LoVo (cell line): Measurements from ENCODE around the gene AAMP.
A peak's percentile ranks its signal among the peaks of the same experiment; 100 is the strongest.
"Not testable (repeated sequence)": the region's sequence is repeated elsewhere in the genome, so short reads cannot be mapped to it uniquely, and the experiment has no call there.

ENCODE experiments used
- DNase-seq: peaks from one replicate; pipeline ENCODE4 v3.0.0-alpha.2; 2016; ENCODE audit warnings: low spot score

The AAMP gene, protein sequence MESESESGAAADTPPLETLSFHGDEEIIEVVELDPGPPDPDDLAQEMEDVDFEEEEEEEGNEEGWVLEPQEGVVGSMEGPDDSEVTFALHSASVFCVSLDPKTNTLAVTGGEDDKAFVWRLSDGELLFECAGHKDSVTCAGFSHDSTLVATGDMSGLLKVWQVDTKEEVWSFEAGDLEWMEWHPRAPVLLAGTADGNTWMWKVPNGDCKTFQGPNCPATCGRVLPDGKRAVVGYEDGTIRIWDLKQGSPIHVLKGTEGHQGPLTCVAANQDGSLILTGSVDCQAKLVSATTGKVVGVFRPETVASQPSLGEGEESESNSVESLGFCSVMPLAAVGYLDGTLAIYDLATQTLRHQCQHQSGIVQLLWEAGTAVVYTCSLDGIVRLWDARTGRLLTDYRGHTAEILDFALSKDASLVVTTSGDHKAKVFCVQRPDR

DNA sequence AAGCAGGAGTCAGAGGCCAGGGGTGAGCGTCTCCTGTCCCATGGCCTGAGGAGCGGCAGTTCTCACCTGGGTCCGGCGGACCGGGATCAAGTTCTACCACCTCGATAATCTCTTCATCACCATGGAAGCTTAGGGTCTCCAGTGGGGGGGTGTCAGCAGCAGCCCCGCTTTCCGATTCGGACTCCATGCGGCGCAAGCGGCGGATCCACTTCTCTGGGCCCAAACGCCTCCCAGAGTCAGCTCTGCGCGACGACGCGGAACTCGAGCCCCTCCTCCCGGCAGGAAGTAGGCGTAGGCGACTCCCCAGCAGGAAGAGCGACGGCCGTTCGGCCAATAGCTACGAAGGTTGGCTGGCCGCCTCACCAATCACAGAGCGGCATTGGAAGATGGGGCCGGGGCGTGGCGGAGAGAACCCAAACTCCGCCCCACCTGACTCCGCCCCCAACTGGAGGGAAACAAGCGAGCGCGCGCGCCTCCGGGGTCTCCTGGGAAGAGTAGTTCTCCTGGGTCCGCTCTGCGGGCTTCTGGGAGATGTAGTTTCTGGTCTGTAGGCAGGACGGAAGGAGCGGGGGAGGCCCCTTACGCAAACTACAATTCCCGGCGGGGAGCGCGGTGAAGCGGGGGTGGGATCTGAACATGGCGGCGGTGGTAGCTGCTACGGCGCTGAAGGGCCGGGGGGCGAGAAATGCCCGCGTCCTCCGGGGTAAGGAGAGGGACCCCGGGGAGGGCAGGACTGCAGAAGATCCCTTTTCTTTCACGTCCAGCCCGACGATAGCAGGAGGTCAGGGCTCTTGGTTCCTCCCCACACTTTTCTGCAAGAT is at the start of gene AAMP, which contains the start of gene PNKD:
Gene AAMP, minus strand, starts transcription at position 238 of the 821 bp plus-strand sequence. Its CDS starts 51 bp downstream, at position 187.
Gene PNKD, plus strand, starts transcription at position 620 of the 821 bp plus-strand sequence. Its CDS starts 17 bp downstream, at position 637.
- peak; percentile 99 for DNase-seq

DNA sequence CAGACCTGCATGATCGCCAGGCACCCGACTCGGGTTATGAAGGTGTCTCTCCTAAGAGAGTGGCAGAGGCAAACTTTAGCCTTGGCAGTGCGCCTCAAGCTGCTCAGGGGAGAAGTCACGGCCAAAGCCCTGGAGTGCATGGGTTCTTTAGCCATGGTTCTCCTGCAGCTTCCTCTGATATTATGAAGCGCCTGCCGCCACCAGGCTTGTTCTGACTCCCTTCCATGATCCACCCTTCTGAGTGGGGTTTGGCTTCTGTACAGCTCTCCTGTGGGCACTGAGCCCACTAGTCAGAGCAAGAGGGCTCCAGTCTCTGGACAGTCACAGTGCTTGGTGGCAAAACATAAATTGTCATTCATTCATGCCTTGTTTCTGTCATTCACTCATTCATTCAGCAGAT is 48.3 kb upstream of the AAMP start:
- no peak for DNase-seq

DNA sequence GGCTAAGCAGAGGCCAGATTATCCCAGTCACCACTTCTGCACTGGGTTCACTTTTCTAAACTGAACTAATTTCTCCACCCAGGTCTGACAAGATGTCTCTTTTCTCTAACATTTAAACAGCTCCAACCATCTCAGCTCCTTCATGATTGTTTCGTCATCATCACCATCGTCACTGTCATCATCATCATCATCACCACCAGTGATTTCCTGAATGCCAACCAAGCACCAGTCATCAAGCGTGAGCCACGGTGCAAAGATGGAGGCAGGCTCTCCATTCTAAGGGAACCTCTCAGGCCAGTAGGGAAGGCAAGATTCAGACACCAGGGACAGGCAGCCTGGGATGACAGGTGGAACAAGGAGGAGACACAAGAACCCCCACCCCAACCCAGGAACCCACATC is 47.9 kb upstream of the AAMP start:
- DNase-seq, result no peak

DNA sequence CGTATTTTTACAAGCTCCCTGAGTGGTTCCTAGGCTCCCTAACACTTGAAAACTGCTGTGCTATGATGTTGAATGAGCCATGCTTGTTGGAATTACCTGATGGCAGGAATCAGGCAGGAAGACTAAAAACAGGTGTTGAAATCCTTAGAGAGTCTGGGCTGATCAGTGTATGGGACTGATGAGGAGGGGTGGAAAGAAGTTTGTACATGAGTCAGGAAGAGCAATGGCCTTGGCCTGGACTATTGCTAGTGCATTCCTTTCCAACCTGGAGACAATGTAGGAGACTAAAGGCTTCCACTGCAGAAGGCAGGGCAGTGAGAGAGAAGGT is 47.3 kb upstream of the AAMP start:
- DNase-seq, result no peak

DNA sequence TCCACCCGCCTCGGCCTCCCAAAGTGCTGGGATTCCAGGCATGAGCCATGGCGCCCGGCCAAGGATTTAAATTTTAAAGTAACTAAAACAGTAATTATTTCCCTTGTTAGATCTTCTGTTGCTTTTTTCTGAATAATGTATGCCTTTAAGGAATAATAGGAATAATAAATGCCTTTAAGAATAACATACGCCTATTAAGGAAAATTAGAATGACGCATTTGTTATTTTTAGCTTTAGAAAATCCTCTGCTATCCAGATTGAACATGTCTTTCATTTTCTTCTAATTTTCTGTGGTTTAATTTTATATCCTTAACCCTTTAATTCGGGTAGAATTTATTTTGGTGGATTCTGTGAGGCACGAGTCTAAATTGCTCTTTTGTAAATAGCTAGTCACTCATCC is 45.5 kb upstream of the AAMP start:
- no peak for DNase-seq

DNA sequence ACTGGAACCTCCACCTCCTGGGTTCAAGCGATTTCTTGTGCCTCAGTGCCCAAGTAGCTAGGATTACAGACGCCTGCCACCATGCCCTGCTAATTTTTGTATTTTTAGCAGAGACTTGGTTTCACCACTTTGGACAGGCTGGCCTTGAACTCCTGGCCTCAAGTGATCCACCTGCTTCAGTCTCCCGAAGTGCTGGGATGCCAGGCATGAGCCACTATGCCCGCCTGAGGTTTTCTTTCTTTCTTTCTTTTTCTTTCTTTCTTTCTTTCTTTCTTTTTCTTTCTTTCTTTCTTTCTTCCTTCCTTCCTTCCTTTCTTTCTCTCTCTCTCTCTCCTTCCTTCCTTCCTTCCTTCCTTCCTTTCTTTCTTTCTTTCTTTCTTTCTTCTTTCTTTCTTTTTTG is 44.8 kb upstream of the AAMP start:
- not testable (repeated sequence) for DNase-seq

DNA sequence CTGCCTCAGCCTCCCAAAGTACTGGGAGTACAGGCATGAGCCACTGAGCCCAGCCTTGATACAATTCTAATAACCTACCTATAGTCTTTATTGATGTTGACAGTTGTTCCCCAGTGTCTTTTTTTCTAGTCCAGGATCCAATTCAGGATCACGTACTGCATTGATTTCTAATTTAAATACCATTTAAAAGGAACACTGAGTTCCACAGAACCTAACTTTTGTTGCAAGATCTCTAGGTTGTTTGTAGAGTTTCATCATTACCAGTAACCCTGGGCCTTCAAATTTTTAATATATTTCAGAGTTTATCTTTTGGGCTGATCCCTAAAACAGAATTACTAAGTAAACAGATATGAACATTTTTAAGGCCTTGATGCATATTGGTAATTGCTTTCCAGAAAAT is 43.4 kb upstream of the AAMP start:
- no peak for DNase-seq

DNA sequence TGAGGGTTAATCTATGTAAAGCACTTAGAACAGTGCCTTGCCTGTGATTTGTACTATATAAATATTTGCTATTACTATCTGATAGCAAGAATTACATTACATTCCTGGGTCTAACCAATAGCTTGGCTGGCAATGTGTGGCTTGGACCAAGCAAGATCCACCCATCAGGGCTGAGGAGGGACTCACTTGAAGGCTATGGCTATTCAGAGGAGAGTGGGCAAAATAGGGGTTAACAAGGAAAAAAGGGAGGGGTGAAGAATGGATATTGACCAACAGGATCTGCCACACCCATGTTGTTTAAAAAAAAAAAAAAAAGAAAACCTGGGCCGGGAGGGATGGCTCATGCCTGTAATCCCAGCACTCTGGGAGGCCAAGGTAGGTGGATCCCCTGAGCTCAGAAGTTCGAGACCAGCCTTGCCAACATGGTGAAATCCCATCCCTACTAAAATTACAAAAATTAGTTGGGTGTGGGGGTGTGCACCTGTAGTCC is 42.4 kb upstream of the AAMP start:
- DNase-seq, result no peak

DNA sequence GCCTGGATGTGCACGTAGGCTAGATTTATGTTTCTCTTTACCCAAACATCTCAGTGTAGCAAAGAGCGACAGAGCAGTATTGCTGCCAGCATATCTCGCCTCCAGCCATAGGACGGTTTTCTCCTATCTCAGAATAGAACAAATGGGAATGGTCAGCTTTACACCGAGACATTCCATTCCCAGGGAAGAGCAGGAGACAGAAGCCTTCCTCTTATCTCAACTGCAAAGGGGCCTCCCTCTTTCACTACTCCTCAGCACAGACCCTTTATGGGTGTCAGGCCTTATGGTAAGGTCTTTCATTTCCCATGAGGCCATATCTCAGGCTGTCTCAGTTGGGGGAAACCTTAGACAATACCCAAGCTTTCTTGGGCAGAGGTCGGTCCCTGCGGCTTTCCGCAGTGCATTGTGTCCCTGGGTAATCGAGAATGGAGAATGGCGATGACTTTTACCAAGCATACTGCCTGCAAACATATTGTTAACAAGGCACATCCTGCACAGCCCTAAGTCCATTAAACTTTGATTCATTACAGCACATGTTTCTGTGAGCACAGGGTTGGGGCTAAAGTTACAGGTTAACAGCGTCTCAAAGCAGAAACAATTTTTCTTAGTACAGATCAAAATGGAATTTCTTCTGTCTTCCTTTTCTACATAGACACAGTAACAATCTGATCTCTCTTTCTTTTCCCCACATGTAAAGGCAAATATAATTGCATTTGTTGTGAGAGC is 41.8 kb upstream of the AAMP start:
- not testable (repeated sequence) for DNase-seq

DNA sequence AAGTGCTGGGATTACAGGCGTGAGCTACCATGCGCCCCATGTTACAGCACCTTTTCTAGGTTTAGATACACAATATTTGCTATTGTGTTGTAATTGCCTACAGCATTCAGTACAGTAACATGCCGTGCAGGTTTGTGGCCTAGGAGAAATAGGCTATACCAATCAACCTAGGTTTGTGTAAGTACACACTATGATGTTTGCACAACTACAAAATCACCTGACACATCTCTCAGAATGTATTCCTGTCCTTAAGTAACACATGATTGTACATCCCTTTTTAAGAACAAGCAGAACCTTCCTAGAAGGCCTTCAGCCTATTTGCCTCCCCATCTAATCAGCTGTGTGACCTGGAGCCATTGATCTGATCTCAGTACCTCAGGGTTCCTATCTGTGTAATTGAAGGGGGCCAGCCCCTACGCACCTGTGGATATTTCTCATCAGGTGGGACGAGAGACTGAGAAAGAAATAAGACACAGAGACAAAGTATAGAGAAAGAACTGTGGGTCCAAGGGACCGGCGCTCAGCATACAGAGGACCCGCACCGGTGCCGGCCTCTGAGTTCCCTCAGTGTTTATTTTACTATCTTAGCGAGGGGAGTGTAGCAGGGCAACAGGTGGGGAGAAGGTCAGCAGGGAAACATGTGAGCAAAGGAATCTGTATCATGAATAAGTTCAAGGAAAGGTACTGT is 41.1 kb upstream of the AAMP start:
- DNase-seq, result no peak

DNA sequence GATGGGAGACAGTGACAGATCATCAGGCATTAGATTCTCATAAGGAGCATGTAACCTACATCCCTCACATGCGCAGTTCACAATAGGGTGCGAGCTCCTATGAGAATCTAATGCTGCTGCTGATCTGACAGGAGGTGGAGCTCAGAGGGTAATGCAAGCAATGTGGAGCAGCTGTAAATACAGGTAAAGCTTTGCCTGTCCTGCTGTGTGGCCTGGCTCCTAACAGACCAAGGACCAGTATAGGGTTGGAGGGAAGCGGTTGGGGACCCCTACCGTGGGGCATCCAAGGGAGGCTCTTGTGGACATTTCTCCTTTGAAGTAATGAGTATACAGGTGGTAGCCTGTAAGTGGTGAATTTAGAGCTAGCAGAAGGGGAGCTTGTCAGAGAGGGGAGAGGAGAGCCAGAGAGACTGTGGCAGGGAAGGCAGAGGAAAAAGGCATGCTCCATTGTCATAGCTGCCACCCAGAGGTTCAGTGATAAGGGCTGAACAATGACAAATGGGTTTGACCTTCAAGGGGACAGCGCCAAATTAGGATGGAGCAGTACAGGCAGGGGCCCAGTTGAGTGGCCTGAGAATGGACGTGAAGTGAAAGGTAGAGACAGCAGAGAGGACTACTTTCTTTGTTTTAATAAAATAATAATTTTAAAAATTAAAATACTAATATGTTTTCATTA is 37.6 kb upstream of the AAMP start:
- DNase-seq, result no peak

DNA sequence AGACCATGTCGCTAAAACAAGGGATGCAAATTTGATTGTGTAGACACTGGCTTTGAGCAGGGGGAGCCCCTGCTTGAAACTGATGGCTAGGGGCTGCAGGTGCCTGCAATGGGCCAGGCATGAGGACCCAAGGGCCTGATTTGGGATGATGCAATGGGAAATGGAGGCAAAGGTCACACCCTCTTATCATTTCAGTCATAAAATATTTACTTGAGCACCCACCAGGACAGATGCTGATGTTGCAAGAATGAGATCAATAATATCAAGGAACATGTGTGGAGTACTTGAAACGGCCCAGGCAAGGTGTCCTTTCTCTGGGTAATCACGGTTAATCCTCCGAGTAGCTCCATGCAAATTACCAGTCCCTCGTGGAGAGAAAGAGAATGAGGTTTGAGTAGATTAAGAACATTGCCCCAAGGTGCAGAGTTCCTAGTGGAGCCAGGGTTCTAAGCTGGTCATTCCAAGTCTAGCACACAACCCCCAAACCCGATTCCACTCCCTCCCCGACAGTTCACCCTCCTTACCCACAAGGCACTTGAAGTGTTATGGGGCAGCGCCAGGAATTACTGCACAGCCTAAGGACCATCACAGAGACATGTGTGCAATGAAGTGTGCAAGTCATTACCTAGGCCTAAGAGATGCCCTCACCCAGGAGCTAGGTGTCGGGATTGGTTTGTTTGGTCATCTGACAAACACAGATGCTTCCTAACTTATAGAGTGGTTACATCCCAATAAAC is 36.4 kb upstream of the AAMP start:
- DNase-seq, result no peak

DNA sequence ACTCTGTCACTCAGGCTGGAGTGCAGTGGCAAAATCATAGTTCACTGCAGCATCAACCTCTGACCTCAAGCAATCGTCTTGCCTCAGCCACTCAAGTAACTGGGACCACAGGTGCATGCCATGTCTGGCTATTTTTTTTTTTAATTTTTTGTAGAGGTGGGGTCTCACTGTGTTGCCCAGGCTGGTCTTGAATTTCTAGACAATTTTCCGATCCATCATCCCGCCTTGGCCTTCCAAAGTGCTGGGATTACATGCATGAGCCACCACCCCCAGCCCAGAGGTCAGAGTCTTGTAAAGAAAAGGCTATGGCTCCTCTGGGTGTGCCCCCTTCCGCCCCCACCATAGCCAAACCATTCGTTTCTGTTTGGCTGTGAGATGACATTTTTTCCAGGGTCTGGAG is 35.4 kb upstream of the AAMP start:
- DNase-seq, result no peak

DNA sequence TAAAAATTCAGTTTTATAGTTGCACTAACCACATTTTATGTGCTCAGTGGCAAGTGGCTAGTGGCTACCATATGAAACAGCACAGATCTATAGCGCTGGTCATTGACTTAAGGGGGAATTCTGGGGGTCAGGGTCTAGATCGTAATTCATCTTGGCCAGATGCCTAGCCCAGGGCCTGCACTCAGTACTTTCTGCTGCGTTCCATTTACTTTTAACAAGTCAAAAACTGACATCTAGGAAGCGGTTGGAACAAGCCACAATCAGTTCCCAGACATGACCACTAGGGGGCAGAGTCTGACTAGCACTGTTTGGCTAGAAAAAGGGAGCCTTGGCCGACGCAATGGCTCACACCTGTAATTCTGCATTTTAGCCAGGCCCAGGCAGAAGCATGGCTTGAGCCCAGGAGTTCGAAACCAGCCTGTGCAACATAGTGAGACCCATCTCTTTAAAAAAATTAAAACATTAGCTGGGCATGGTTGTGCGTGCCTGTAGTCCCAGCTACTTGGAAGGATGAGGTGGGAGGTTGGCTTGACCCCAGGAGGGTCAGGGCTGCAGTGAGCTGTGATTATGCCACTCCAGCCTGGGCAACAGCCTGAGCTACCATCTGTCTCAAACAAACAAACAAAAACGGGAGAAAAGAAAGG is 31.4 kb upstream of the AAMP start:
- DNase-seq, result peak; percentile 87

DNA sequence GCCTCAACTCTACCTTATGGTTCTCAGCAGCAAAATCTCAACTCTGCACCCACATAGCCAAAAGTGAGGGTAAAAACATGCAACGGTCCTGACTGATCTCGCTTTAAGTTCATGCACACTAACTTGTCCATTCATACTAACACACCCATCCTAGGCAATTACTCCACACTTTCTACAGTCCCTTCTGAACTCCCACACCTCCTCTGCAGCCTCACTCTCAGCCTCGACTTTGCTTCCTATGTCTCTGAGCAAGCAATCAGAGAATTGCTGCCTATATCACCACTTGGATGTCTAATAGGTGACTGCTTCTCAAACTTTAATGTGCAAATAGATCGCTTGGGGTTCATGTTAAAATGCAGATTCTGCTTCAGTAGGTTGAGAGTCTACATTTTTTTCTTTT is 30.2 kb upstream of the AAMP start:
- no peak for DNase-seq

DNA sequence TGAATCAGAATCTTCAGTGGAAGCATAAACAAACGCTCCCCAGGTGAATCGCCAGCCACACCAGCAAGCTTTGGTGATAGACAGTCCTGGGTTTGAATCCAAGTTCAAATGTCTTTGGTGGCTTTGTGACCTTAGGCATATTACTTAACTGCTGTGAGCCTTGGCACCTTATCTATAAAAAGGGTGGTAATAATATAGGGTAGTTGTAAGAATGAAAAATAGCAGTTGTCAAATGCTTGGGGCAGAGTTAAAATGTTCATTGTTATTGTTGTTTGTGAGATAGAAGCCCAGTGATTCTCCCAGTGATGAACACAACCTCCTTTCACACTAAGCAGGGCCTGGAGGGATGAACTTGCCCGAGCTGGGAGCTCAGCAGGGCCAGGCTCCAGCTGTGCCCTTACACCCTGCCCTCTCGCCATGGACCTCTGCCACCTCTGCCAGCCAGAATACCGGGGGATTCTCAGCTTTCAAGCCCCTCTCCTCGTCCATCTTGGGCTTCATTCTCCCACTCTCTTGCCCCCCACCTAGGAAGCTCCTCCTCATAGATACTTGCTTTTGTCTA is 28.5 kb upstream of the AAMP start:
- no peak for DNase-seq

DNA sequence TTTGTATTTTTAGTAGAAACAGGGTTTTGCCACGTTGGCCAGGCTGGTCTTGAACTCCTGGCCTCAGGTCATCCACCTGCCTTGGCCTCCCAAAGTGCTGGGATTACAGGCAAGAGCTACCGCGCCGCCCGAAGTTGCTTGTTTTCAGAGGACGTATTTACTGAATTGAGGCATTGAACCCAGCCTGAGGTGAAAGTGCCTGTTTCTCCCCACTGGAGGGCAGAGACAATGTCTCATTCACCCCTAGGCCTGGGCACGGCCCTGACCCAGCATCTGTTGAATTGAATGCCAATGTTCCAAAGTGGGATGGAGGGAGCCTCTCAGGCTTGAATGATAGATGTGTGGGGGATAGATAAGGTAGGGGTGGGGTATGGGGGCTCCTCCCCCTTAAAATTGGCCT is 26.9 kb upstream of the AAMP start:
- no peak for DNase-seq

DNA sequence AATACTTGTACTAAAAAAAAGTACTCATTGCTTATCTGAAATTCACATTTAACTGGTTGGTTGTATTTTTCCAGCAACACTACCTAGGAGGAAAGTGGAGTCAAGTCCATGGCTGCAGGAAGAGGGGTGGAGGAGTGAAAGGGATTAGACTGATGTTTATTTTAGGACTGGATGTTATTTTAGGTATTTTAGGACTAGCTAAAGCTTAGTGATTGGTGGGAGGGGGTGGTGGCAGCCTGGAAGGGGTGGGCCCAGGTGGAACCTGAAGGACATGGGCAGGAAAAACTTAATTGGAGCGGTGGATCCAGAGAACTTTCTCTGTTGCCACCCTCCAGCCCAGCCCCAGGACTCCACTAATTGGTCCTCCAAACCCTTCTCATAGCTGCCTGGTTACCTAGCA is 26.3 kb upstream of the AAMP start:
- DNase-seq, result no peak

DNA sequence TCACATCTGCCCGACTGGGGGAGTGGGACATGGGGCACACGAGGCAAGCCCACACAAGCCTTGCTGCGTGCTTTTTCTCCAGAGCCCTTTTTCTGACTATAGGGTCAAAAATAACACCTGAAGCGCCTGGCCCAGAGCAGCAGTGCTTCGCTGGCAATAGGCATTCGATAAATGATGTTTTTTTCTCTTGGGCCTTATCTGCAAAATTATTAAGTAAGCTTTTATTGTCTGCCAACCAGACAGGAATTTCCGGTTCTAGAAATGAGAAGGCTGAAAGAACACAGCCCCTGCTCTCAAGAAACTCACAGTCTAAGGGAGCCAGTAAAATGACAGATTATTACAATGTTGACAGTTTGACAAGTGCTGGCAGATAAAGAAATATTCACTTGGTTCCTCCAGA is 25.1 kb upstream of the AAMP start:
- DNase-seq, result no peak
